IMR-90 (cell line): ENCODE data around the gene ERLIN1. TPM values are rescaled to one million over a fixed set of nuclear protein-coding genes. Genes with fewer than 3 reads are reported as not detected.

Source experiments
- ATAC-seq: fragments of 200-7000 bp; cut with Tn5 transposase; 2 replicates; pipeline ENCODE4 v1.9.1; 2020; ENCODE audit warnings: low read depth, mild to moderate bottlenecking, moderate library complexity
- BruUV-seq: library from RNA; stranded (reverse); fragments of 400-500 nt; replicated peaks from 2 replicates; lab custom pipeline; 2021; lab: Mats Ljungman, UMichigan
- CTCF ChIA-PET: fragments of 300-600 bp; formaldehyde crosslinking; extraction: SDS; loops from one replicate; lab custom pipeline; 2021; ENCODE audit warnings: antibody characterized with exemption; lab: Yijun Ruan, JAX
- POLR2A ChIA-PET: fragments of 300-600 bp; sonication (Branson Sonifier 250); formaldehyde crosslinking; loops from one replicate; lab custom pipeline; 2022; ENCODE audit warnings: antibody characterized with exemption; ENCODE audit not compliant: unreplicated experiment; lab: Charles Lee
- DNase-seq: peaks from one replicate; pipeline ENCODE4 v3.0.0; 2013
- H2AFZ ChIP-seq: replicated peaks from 2 replicates; pipeline ENCODE3; 2013; ENCODE audit warnings: low read length, mild to moderate bottlenecking; ENCODE audit not compliant: poor library complexity
- H2AK5ac ChIP-seq: 2 replicates; pipeline ENCODE4 v1.6.1; 2013; ENCODE audit warnings: low read depth, low read length, inconsistent platforms
- H2AK9ac ChIP-seq: replicated peaks from 2 replicates; pipeline ENCODE3; 2013; ENCODE audit warnings: mild to moderate bottlenecking, low read depth, low read length, moderate library complexity; ENCODE audit not compliant: poor library complexity
- H2BK120ac ChIP-seq: 2 replicates; pipeline ENCODE4 v1.6.1; 2013; ENCODE audit warnings: low read depth, low read length, inconsistent platforms
- H2BK15ac ChIP-seq: 3 replicates; pipeline ENCODE4 v1.6.1; 2013; ENCODE audit warnings: low read depth, low read length, inconsistent platforms
- H2BK20ac ChIP-seq: 2 replicates; pipeline ENCODE4 v1.6.1; 2013; ENCODE audit warnings: low read depth, mild to moderate bottlenecking, inconsistent platforms, low read length, moderate library complexity
- H2BK5ac ChIP-seq: 2 replicates; pipeline ENCODE4 v1.6.1; 2013; ENCODE audit warnings: mild to moderate bottlenecking, low read depth, low read length, inconsistent platforms; ENCODE audit not compliant: poor library complexity, severe bottlenecking
- H3K14ac ChIP-seq: replicated peaks from 2 replicates; pipeline ENCODE4 v1.6.1; 2013; ENCODE audit warnings: low read depth, low read length, inconsistent platforms
- H3K18ac ChIP-seq: 2 replicates; pipeline ENCODE4 v1.6.1; 2013; ENCODE audit warnings: low read depth, low read length, control low read depth
- H3K23ac ChIP-seq: 2 replicates; pipeline ENCODE4 v1.6.1; 2013; ENCODE audit warnings: low read depth, low read length, inconsistent platforms
- H3K27ac ChIP-seq: 2 replicates; pipeline ENCODE4 v1.5.1; 2013; ENCODE audit warnings: mild to moderate bottlenecking, control low read depth, low read length; ENCODE audit not compliant: insufficient read depth
- H3K27me3 ChIP-seq: 2 replicates; pipeline ENCODE4 v1.6.1; 2013; ENCODE audit warnings: low read length; ENCODE audit not compliant: control insufficient read depth, insufficient read depth
- H3K36me3 ChIP-seq: 2 replicates; pipeline ENCODE4 v1.6.1; 2013; ENCODE audit warnings: low read length, mixed read lengths; ENCODE audit not compliant: control insufficient read depth, insufficient read depth
- H3K4ac ChIP-seq: 2 replicates; pipeline ENCODE4 v1.6.1; 2013; ENCODE audit warnings: low read depth, low read length, inconsistent platforms
- H3K4me1 ChIP-seq: 2 replicates; pipeline ENCODE4 v1.6.1; 2013; ENCODE audit warnings: low read length, mixed read lengths; ENCODE audit not compliant: control insufficient read depth, insufficient read depth
- H3K4me2 ChIP-seq: 2 replicates; pipeline ENCODE4 v1.6.1; 2013; ENCODE audit warnings: low read depth, mild to moderate bottlenecking, control low read depth, low read length, moderate library complexity
- H3K4me3 ChIP-seq: 2 replicates; pipeline ENCODE4 v1.5.1; 2013; ENCODE audit warnings: low read depth, mild to moderate bottlenecking, control low read depth, low read length, moderate library complexity; ENCODE audit not compliant: insufficient read depth
- H3K56ac ChIP-seq: 2 replicates; pipeline ENCODE4 v1.6.1; 2013; ENCODE audit warnings: low read length, inconsistent platforms; ENCODE audit not compliant: insufficient read depth; ENCODE audit errors: extremely low read depth
- H3K79me1 ChIP-seq, 2 experiments: 2 replicates each; pipeline ENCODE4 v1.6.1; 2013; ENCODE audit warnings: low read length in 2 of 2, inconsistent platforms in 1 of 2, low read depth in 1 of 2
- H3K9ac ChIP-seq: 2 replicates; pipeline ENCODE4 v1.6.1; 2013; ENCODE audit warnings: low read depth, low read length, control low read depth
- H3K9me1 ChIP-seq: 2 replicates; pipeline ENCODE4 v1.6.1; 2013; ENCODE audit warnings: low read length, inconsistent platforms; ENCODE audit not compliant: insufficient read depth
- H3K9me3 ChIP-seq: 2 replicates; pipeline ENCODE4 v1.6.1; 2013; ENCODE audit warnings: low read length; ENCODE audit not compliant: control insufficient read depth, insufficient read depth
- H4K20me1 ChIP-seq: 2 replicates; pipeline ENCODE4 v1.6.1; 2013; ENCODE audit warnings: low read length, inconsistent platforms; ENCODE audit not compliant: insufficient read depth
- H4K5ac ChIP-seq: 2 replicates; pipeline ENCODE4 v1.6.1; 2013; ENCODE audit warnings: mild to moderate bottlenecking, low read depth, low read length, control low read depth
- H4K8ac ChIP-seq, 2 experiments: 2 replicates each; pipeline ENCODE4 v1.6.1; 2013; ENCODE audit warnings: low read depth in 2 of 2, low read length in 2 of 2, control low read depth in 1 of 2, inconsistent platforms in 1 of 2
- H4K91ac ChIP-seq: 2 replicates; pipeline ENCODE4 v1.6.1; 2013; ENCODE audit warnings: low read depth, low read length, inconsistent platforms; ENCODE audit not compliant: insufficient read depth
- CEBPB ChIP-seq: IDR thresholded peaks from 2 replicates; pipeline ENCODE4 v1.6.1; 2012; ENCODE audit warnings: low read depth, low read length, improper control_type of control experiment
- ELK1 ChIP-seq: fragments of 150-350 bp; IDR thresholded peaks from 2 replicates; pipeline ENCODE4 v1.6.1; 2016; ENCODE audit warnings: low read depth, mild to moderate bottlenecking, low read length, moderate library complexity, borderline replicate concordance
- MXI1 ChIP-seq: IDR thresholded peaks from 2 replicates; pipeline ENCODE4 v1.6.1; 2012; ENCODE audit warnings: low read depth, mild to moderate bottlenecking, low read length, moderate library complexity, borderline replicate concordance
- NFE2L2 ChIP-seq: fragments of 150-350 bp; IDR thresholded peaks from 2 replicates; pipeline ENCODE4 v1.6.1; 2016; ENCODE audit warnings: low read depth, mild to moderate bottlenecking, low read length
- RFX5 ChIP-seq: IDR thresholded peaks from 2 replicates; pipeline ENCODE4 v1.8.0; 2012; ENCODE audit warnings: low read depth, mild to moderate bottlenecking, low read length, moderate library complexity
- WGBS, 2 experiments: methylation state at CpG; one replicate each; pipeline versions ENCODE4 v1.1.5 to v1.1.7; 2013; ENCODE audit warnings: missing lambda C conversion rate in 2 of 2; ENCODE audit not compliant: insufficient read length in 1 of 2; ENCODE audit errors: extremely low coverage in 2 of 2; 5-methylcytosine and 5-hydroxymethylcytosine counted together
- dilution Hi-C: fragments of 300-500 bp; cut with HindIII; formaldehyde crosslinking; loops from one replicate; pipeline ENCODE4 v1.14.3; 2018; ENCODE audit warnings: low sequenced_read_pairs; ENCODE audit not compliant: unreplicated experiment
- in situ Hi-C: fragments of 300-500 bp; cut with MboI; formaldehyde crosslinking; loops from 3 replicates; pipeline ENCODE4 v1.14.3; 2019; ENCODE audit warnings: low sequenced_read_pairs, inconsistent platforms, mixed read lengths
- intact Hi-C: fragments of 100-400 bp; cut with micrococcal nuclease; formaldehyde crosslinking; loops from 2 replicates; pipeline ENCODE4 v1.10.0; 2022
- polyA plus RNA-seq, 3 experiments: library from polyadenylated mRNA; depleted of rRNA; stranded (reverse); fragments of >200 nt; gene quantifications; 2 replicates each; pipeline ENCODE4 v1.2.3, GENCODE V29; 2012; ENCODE audit warnings: low replicate concordance in 1 of 3
- total RNA-seq: library from RNA; depleted of rRNA; stranded (reverse); fragments of >200 nt; gene quantifications from 2 replicates; pipeline ENCODE4 v1.2.3, GENCODE V29; 2012

Gene ERLIN1
- total and polyA plus RNA-seq, 2 of the 4 experiments (the other 2 are of a cell fraction) = 31.5 to 33.9 TPM

- Histone ChIP-seq H3K4me3 (no peak overlapping the region), H3K27ac (no peak overlapping the region), H3K4me2 (no peak overlapping the region), H4K91ac (no peak overlapping the region), H3K9me3 (no peaks in the 10 kb centered on the region), H3K79me1 (no peaks in the 10 kb centered on the region), H3K9me1 (no peaks in the 10 kb centered on the region), H2AFZ (no peak overlapping the region), H2AK5ac (no peak overlapping the region), H2BK20ac (no peak overlapping the region), H3K56ac (no peak overlapping the region), H2BK15ac (no peak overlapping the region), H2BK5ac (no peak overlapping the region), H3K27me3 (peaks cover 11% of the 10 kb centered on the region), H3K36me3 (no peaks in the 10 kb centered on the region), H3K23ac (no peak overlapping the region), H2BK120ac (no peak overlapping the region), H3K4ac (no peak overlapping the region), H3K4me1 (no peaks in the 10 kb centered on the region), H3K9ac (no peak overlapping the region), H4K5ac (no peak overlapping the region), H3K18ac (no peak overlapping the region), H4K8ac (no peak overlapping the region), H4K20me1 (no peaks in the 10 kb centered on the region), H3K14ac (no peak overlapping the region), H2AK9ac (no peak overlapping the region)
- ChIA-PET POLR2A (no interaction called here), CTCF (interaction anchor here (0.8 kb wide), 1 partner anchor 13 kb away, joined by 3 read pairs; no protein-coding TSS in a partner anchor)
- no peak for TF ChIP-seq CEBPB
- no peak for TF ChIP-seq ELK1
- TF ChIP-seq MXI1 = no peak
- TF ChIP-seq RFX5 = no peak
- TF ChIP-seq NFE2L2 = no peak
- DNase-seq (no peak), ATAC-seq (no peak)
- in situ Hi-C loops = no loop called here
- 95% methylated on average over 3 of the region's 9 CpGs; no CpG with 5 or more reads in 1 of the 2 experiments for WGBS, 2 experiments
- BruUV-seq = no TSS peak
- dilution Hi-C loops = no loop called here
- intact Hi-C loops = no loop called here
These were observed 42.1 kb downstream of the ERLIN1 start for GRCh38 chr10:100143756-100144155.
